Ascending aorta (tissue), 2 donors: ENCODE data around the gene COL6A2. TPM values are rescaled to one million over a fixed set of nuclear protein-coding genes. Genes with fewer than 3 reads are reported as not detected.

Experiments
- DNase-seq, 2 donors: peaks; one replicate each; pipeline ENCODE4 v3.0.0-alpha.2; 2019; ENCODE audit warnings: low spot score in 2 of 2
- H3K27ac ChIP-seq, 2 donors: fragments of 200-600 bp; sonication (generic); one replicate each; pipeline ENCODE4 v1.5.1; 2016 to 2017; ENCODE audit warnings: mild to moderate bottlenecking in 1 of 2
- H3K27me3 ChIP-seq: fragments of 200-600 bp; sonication (generic); one replicate; pipeline ENCODE4 v1.5.1; 2017
- H3K36me3 ChIP-seq, 2 donors: fragments of 200-600 bp; sonication (generic); one replicate each; pipeline ENCODE4 v1.5.1; 2016
- H3K4me1 ChIP-seq, 2 donors: fragments of 200-600 bp; sonication (generic); one replicate each; pipeline ENCODE4 v1.5.1; 2016 to 2017; ENCODE audit warnings: mild to moderate bottlenecking in 1 of 2
- H3K4me3 ChIP-seq, 2 donors: fragments of 200-600 bp; sonication (generic); one replicate each; pipeline ENCODE4 v1.5.1; 2016 to 2017; ENCODE audit warnings: mild to moderate bottlenecking in 1 of 2
- H3K9me3 ChIP-seq, 2 donors: fragments of 200-600 bp; sonication (generic); one replicate each; pipeline ENCODE4 v1.5.1; 2016
- intact Hi-C: fragments of 100-400 bp; cut with DNase I; formaldehyde crosslinking; loops from one replicate; pipeline ENCODE4 v1.15.1; 2023
- total RNA-seq: library from RNA; depleted of rRNA; stranded (reverse); fragments of >200 nt; gene quantifications from one replicate; pipeline ENCODE4 v1.1.0, GENCODE V29; 2016
- TF ChIP-seq, protein P1 (sequence below), 3 experiments: fragments of 200-600 bp in 2 of 3; fragments of 450-650 bp in 1 of 3; sonication (generic) in 2 of 3; IDR thresholded peaks; one replicate each; pipeline ENCODE4 v1.5.1; 2016 to 2019; ENCODE audit warnings: antibody characterized with exemption in 3 of 3, mild to moderate bottlenecking in 1 of 3, moderate library complexity in 1 of 3

COL6A2 gene
- total RNA-seq, 1 donor from 2014 or later = 1,704 TPM

DNA sequence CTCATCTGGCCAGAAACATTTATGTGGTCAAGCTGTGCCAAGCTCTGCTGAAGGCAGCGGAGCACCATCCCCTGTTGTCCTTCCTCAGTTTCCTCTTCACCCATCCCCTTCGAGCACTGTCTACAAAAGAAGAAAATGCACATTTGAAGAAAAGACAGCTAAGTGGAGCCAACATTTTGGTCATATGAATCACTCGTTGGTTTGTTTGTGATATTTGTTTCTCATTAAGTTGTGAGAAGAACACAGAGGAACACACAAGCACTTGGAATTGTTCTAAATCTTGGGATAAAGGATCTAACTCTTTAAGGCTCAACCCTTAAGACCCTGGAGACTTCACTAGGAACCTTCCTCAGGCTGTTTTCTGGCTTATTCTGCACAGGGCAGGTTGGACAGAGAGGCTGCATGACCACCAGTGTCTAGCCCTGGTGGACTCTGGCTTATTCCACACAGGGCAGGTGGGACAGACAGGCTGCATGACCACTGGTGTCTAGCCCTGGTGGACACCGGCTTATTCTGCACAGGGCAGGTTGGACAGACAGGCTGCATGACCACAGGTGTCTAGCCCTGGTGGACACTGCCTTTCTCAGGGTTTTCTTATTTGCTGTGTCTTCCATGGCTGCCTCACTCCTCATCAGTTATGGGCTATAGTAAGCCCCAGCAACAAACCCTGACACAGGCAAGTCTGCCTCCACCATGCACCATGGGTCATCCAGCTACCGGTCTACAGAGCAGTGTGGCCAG lies 35.3 kb upstream of the COL6A2 start:
- H3K4me1 ChIP-seq = peaks cover 29 to 48% of the 10 kb centered on the region in 2 donors
- H3K9me3 ChIP-seq = no peaks in the 10 kb centered on the region
- H3K27ac ChIP-seq = peak overlapping the region; percentile 92 to 94
- intact Hi-C loops = no loop called here
- no peaks in the 10 kb centered on the region for H3K27me3 ChIP-seq
- no peak overlapping the region for H3K4me3 ChIP-seq
- no peaks in the 10 kb centered on the region for H3K36me3 ChIP-seq
- peak in 1 of 2 donors; percentile 58 for DNase-seq
- TF ChIP-seq, protein P1, sequence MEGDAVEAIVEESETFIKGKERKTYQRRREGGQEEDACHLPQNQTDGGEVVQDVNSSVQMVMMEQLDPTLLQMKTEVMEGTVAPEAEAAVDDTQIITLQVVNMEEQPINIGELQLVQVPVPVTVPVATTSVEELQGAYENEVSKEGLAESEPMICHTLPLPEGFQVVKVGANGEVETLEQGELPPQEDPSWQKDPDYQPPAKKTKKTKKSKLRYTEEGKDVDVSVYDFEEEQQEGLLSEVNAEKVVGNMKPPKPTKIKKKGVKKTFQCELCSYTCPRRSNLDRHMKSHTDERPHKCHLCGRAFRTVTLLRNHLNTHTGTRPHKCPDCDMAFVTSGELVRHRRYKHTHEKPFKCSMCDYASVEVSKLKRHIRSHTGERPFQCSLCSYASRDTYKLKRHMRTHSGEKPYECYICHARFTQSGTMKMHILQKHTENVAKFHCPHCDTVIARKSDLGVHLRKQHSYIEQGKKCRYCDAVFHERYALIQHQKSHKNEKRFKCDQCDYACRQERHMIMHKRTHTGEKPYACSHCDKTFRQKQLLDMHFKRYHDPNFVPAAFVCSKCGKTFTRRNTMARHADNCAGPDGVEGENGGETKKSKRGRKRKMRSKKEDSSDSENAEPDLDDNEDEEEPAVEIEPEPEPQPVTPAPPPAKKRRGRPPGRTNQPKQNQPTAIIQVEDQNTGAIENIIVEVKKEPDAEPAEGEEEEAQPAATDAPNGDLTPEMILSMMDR (IDR thresholded peaks at IDR 0.05) = no peak

DNA sequence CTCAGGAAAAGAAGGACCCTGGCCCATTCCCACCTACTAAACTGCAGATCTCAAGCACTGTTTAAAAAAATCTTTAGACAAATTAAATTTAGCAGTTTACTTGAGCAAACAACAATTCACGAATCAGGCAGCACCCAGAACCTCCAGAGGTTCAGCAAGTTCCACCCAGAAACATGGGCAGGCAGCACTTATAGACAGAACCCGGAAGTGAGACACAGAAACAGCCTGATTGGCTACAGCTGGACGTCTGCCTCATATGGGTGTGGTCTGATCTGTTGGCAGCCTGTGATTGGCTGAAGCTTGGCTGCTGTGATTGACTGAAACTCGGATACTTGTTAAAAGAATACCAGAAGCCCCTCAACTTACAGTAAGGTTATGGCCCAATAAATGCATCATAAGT lies 34.7 kb upstream of the COL6A2 start:
- Histone ChIP-seq H3K36me3 (no peaks in the 10 kb centered on the region), H3K4me3 (no peak overlapping the region), H3K27ac (peak overlapping the region; percentile 92 to 94), H3K9me3 (no peaks in the 10 kb centered on the region), H3K27me3 (no peaks in the 10 kb centered on the region), H3K4me1 (peaks cover 29 to 48% of the 10 kb centered on the region in 2 donors)
- peak in 1 of 2 donors; percentile 56 for DNase-seq
- intact Hi-C loops = no loop called here
- TF ChIP-seq, protein P1 (IDR thresholded peaks at IDR 0.05) = no peak

- Histone ChIP-seq H3K4me1 (peaks cover 29 to 48% of the 10 kb centered on the region in 2 donors), H3K9me3 (no peaks in the 10 kb centered on the region), H3K27me3 (no peaks in the 10 kb centered on the region), H3K36me3 (no peaks in the 10 kb centered on the region), H3K27ac (peak overlapping the region; percentile 92 to 94), H3K4me3 (no peak overlapping the region)
- intact Hi-C loops = no loop called here
- peak in 1 of 2 donors; percentile 63 for DNase-seq
- TF ChIP-seq, protein P1 (IDR thresholded peaks at IDR 0.05) = no peak
Measured at GRCh38 chr21:46063734-46064680, 33.9 kb upstream of the COL6A2 start.

GRCh38 chr21:46064870-46065214 lies 33.1 kb upstream of the COL6A2 start:
- Histone ChIP-seq H3K36me3 (no peaks in the 10 kb centered on the region), H3K27ac (peak overlapping the region; percentile 92 to 94), H3K27me3 (no peaks in the 10 kb centered on the region), H3K9me3 (no peaks in the 10 kb centered on the region), H3K4me1 (peaks cover 27 to 45% of the 10 kb centered on the region in 2 donors), H3K4me3 (no peak overlapping the region)
- TF ChIP-seq, protein P1 (IDR thresholded peaks at IDR 0.05) = no peak
- DNase-seq = no peak
- intact Hi-C loops = loop anchor here (5.0 kb wide), 1 partner anchor 38 kb away; no protein-coding TSS in a partner anchor

DNA sequence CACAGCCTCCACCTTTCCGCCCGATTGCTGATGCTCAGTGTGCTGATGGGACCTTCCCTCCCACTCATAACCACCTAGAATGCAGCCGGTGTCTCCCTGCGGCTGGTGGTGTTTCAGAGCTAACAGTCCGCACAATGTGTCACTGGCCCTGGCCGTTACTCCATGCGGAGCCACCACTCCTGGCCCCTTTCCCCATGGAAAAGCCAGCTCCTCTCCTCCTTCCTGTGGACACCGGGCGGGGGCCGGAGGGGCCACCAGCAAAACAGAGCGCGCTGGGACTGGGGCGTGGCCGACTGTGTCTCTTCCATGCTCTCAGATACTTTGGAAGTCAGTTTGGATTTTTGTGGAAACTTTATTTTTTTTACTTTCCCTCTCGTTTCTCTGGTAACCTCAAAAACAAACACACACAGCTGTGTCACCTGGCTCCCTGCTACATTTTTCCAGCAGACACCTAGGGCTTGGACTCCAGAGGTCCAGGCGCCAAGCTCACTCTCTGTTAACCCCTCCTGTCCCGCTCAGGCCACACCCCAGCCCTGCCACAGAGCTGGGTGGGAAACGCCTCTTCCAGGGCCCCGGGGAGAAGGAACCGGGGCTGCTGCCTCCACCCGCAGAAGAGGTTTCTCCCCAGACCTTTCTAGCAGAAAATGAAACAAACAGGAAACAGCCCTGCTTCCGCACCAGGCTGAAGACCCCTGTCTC lies 32.5 kb upstream of the COL6A2 start:
- peak overlapping the region; percentile 92 to 94 for H3K27ac ChIP-seq
- H3K4me1 ChIP-seq = peaks cover 22 to 39% of the 10 kb centered on the region in 2 donors

More for the DNA sequence above, 32.5 kb upstream of the COL6A2 start:
- peak in 1 of 2 donors; percentile 90 for DNase-seq
- TF ChIP-seq, protein P1 (IDR thresholded peaks at IDR 0.05) = no peak
- peak overlapping the region; percentile 13 to 35 for H3K4me3 ChIP-seq
- H3K27me3 ChIP-seq = no peaks in the 10 kb centered on the region
- no peaks in the 10 kb centered on the region for H3K9me3 ChIP-seq
- no peaks in the 10 kb centered on the region for H3K36me3 ChIP-seq
- intact Hi-C loops = loop anchor here (5.0 kb wide), 1 partner anchor 38 kb away; no protein-coding TSS in a partner anchor
